Osteocyte (in vitro differentiated cells): ENCODE data around the gene REEP3. TPM values are rescaled to one million over a fixed set of nuclear protein-coding genes. Genes with fewer than 3 reads are reported as not detected.
"Not testable (repeated sequence)": the region's sequence is repeated elsewhere in the genome, so short reads cannot be mapped to it uniquely, and the experiment has no call there.

Experiments
- DNase-seq: peaks from one replicate; pipeline ENCODE4 v3.0.0; 2021; ENCODE audit warnings: mixed read lengths; ENCODE audit not compliant: unreplicated experiment; ENCODE audit errors: extremely low spot score
- H3K27ac Mint-ChIP-seq: one replicate; pipeline ENCODE4 v1.8.0; 2021; ENCODE audit warnings: mild to moderate bottlenecking, mixed read lengths; ENCODE audit not compliant: unreplicated experiment
- H3K27me3 Mint-ChIP-seq: one replicate; pipeline ENCODE4 v1.8.0; 2021; ENCODE audit warnings: mixed read lengths; ENCODE audit not compliant: unreplicated experiment
- H3K36me3 Mint-ChIP-seq: one replicate; pipeline ENCODE4 v1.8.0; 2021; ENCODE audit warnings: mixed read lengths; ENCODE audit not compliant: unreplicated experiment
- H3K4me1 Mint-ChIP-seq: one replicate; pipeline ENCODE4 v1.8.0; 2021; ENCODE audit warnings: mixed read lengths; ENCODE audit not compliant: unreplicated experiment
- H3K4me3 Mint-ChIP-seq: one replicate; pipeline ENCODE4 v1.8.0; 2021; ENCODE audit warnings: mild to moderate bottlenecking, moderate library complexity, mixed read lengths; ENCODE audit not compliant: unreplicated experiment
- H3K9me3 Mint-ChIP-seq: one replicate; pipeline ENCODE4 v1.8.0; 2021; ENCODE audit warnings: mixed read lengths; ENCODE audit not compliant: unreplicated experiment
- CTCF ChIP-seq: fragments of 200-600 bp; sonication (generic); IDR thresholded peaks from 2 replicates; pipeline ENCODE4 v1.5.0; 2021; ENCODE audit warnings: antibody characterized with exemption, mild to moderate bottlenecking, moderate library complexity
- total RNA-seq: library from RNA; stranded (reverse); gene quantifications from 2 replicates; pipeline ENCODE4 v1.2.1, GENCODE V29; 2021

REEP3 gene
- total RNA-seq, 1 donor from 2014 or later: 85.7 TPM

GRCh38 chr10:63646491-63646890 lies 125.3 kb downstream of the REEP3 start:
- H3K27me3 Mint-ChIP-seq: no peaks in the 10 kb centered on the region
- peaks cover 4% of the 10 kb centered on the region for H3K9me3 Mint-ChIP-seq
- no peaks in the 10 kb centered on the region for H3K36me3 Mint-ChIP-seq
- H3K27ac Mint-ChIP-seq: no peak overlapping the region
- no peak for TF ChIP-seq CTCF
- H3K4me1 Mint-ChIP-seq: peaks cover 7% of the 10 kb centered on the region
- no peak overlapping the region for H3K4me3 Mint-ChIP-seq
- no peak for DNase-seq

- Mint-ChIP-seq H3K36me3 (no peaks in the 10 kb centered on the region), H3K4me1 (no peaks in the 10 kb centered on the region), H3K27ac (no peak overlapping the region), H3K9me3 (peaks cover 4% of the 10 kb centered on the region), H3K4me3 (no peak overlapping the region), H3K27me3 (no peaks in the 10 kb centered on the region)
- TF ChIP-seq CTCF: no peak
- no peak for DNase-seq
Observed at GRCh38 chr10:63651864-63652263, 130.7 kb downstream of the REEP3 start.

GRCh38 chr10:63653747-63654146 lies 132.5 kb downstream of the REEP3 start:
- Mint-ChIP-seq H3K9me3 (no peaks in the 10 kb centered on the region), H3K4me3 (no peak overlapping the region), H3K27me3 (no peaks in the 10 kb centered on the region), H3K4me1 (no peaks in the 10 kb centered on the region), H3K36me3 (no peaks in the 10 kb centered on the region), H3K27ac (no peak overlapping the region)
- no peak for DNase-seq
- no peak for TF ChIP-seq CTCF

GRCh38 chr10:63657761-63658160 lies 136.6 kb downstream of the REEP3 start:
- H3K27me3 Mint-ChIP-seq: no peaks in the 10 kb centered on the region
- H3K4me3 Mint-ChIP-seq: no peak overlapping the region
- no peak overlapping the region for H3K27ac Mint-ChIP-seq
- H3K9me3 Mint-ChIP-seq: no peaks in the 10 kb centered on the region
- no peak for DNase-seq
- no peaks in the 10 kb centered on the region for H3K4me1 Mint-ChIP-seq
- TF ChIP-seq CTCF: no peak
- H3K36me3 Mint-ChIP-seq: no peaks in the 10 kb centered on the region

- H3K27me3 Mint-ChIP-seq, H3K4me1 Mint-ChIP-seq, H3K27ac Mint-ChIP-seq, H3K36me3 Mint-ChIP-seq, H3K9me3 Mint-ChIP-seq, DNase-seq, H3K4me3 Mint-ChIP-seq: not testable (repeated sequence)
Observed at GRCh38 chr10:63660941-63661340, 139.7 kb downstream of the REEP3 start.

GRCh38 chr10:63661347-63661746 lies 140.1 kb downstream of the REEP3 start:
- Mint-ChIP-seq H3K27ac (no peak overlapping the region), H3K4me1 (peaks cover 5% of the 10 kb centered on the region), H3K36me3 (no peaks in the 10 kb centered on the region), H3K4me3 (no peak overlapping the region), H3K27me3 (no peaks in the 10 kb centered on the region), H3K9me3 (no peaks in the 10 kb centered on the region)
- DNase-seq: no peak
- no peak for TF ChIP-seq CTCF
